GM21825 (cell line): ENCODE measurements around the gene RBM28.

Experiments used
- ATAC-seq: cut with Tn5 transposase; IDR thresholded peaks from one replicate; pipeline ENCODE4 v1.9.1; 2021; ENCODE audit warnings: mild to moderate bottlenecking, moderate library complexity; ENCODE audit not compliant: unreplicated experiment

The RBM28 gene

DNA sequence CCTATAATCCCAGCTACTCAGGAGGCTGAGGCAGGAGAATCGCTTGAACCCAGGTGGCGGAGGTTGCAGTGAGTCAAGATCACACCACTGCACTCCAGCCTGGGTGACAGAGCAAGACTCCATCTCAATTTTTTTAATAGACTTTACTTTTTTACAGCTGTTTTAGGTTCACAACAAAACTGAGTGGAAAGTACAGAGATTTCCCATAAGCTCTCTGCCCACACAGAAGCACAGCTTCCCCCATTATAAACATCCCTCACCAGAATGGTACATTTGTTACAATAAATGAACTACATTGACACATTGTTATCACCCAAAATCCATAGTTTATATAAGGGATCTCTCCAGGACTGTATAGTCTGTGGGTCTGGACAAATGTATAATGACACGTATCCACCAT lies 32.4 kb upstream of the RBM28 start:
- ATAC-seq, result no peak

DNA sequence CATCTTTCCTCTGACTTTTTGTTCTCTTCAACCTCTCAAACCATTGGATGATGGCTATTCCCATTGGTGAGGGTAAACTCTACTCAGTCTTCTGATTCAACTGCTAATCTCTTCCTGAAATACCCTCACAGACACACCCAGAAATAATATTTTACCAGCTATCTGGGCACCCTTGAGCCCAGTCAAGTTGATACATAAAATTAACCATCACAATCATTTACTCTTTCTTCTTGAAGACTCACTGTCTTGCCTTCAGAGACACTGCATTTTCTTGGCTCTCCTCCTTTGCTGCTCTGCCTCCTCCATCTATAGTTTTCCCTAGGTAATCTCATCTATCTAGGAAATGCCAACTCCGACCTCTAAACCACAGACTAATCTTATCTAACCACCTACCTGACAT lies 30.3 kb upstream of the RBM28 start:
- no peak for ATAC-seq

DNA sequence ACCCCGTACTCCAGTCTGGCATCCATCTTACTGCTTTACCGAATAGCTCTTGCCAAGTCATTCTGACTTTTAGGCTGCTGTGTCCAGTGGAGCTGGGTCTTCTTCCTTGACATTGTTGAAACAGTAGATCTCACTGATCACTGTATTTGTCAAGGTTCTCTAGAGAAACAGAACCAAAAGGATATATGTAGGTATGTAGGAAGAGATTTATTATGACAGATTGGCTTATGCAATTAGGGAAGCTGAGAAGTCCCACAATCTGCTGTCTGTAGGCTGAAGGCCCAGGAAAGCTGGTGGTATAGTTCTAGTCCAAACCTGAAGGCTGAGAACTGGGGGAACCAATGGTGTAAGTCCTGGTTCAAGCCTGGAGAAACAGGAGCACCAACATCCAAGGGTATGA lies 29.9 kb upstream of the RBM28 start:
- ATAC-seq, result no peak

DNA sequence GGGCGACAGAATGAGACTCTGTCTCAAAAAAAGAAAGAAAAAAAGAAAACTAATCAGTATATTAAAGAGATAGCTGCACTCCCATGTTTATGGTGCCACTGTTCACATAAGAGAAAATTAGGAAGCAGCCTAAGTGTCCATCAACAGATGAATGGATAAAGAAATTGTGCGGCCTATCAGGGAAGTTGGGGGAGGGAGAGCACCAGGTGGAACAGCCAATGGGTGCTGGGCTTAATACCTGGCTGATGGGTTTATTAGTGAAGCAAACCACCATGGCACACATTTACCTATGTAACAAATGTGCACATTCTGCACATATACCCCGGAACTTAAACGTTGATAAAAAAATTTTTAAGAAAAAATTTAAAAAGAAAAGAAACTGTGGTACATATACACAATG lies 26.8 kb upstream of the RBM28 start:
- no peak for ATAC-seq

DNA sequence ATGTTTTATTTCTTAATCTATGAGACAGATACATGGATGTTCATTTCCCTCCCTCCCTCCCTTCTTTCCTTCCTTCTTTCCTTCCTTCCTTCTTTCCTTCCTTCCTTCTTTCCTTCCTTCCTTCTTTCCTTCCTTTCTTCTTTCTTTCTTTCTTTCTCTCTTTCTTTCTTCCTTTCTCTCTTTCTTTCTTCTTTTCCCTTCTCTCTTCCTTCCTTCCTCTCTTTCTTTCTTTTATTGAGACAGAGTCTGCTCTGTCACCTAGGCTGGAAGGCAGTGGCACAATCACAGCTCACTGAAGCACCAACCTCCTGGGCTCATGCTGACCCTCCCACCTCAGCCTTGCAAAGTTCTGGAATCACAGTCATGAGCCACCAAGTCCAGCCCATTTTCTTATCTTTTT lies 23.3 kb upstream of the RBM28 start:
- no peak for ATAC-seq

DNA sequence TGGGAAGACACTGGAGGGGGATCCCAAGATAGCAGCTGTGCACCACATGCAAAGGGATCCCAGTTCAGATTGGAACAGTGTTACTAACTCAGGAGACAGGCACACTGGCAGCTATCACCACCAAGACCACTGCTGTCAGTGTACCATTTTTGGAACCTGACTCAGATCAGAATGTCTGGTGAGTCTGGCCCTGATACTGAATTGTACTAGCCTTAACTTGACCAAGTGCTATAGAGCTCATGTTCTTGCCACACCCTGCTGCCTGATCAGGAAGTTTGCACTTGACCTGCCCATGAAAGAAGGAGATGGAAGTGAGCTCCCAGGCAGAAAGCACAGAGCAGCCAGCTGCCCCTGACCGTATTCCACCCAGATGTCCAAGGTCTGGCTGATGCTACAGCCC lies 22.6 kb upstream of the RBM28 start:
- ATAC-seq, result no peak

DNA sequence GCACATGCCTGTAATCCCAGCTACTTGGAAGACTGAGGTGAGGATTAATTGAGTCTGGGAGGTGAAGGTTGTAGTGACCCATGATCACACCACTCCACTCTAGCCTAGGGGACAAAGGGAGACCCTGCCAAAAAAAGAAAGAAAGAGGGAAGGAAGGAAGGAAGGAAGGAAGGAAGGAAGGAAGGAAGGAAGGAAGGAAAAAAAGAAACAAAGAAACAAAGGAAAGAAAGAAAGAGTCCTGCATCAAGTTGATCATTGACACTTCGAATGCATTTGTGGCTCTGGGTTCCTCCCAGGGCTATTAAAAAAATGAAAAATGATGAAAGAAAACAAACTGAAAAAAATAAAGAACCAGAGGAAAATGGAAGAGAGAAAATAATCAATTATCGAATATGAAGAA lies 21.7 kb upstream of the RBM28 start:
- ATAC-seq, result no peak

DNA sequence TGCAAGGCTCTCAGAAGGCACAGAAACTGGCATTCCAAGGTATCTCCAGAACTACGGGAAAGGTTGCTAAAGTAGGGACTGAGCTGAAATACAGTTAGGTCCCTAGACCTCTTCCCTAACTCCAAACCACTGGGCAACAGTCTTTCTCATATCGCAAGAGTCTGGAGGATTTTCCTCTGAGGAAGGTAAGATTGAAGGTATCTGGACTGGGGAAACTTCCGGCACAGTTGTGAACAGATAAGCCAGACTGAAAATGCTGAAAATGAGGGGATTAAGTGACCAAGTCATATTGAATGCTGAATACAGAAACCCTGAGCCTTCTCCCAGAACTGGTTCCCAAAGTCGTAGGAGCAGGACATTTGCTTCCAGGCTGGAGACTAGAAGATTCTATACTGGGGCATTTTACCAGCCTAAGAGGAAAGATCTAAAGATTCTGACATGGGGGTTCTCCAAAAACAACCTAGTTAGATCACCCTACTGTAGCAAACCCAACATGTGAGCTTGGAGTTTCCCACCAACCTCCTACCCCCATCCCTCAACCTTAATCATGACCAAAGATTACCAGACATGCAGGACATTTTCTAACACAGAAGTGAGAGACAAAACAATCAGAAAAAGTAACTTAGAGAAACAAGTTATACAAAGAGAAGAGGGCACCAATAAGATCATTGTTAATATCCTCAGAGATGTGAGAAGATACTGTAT lies 20.6 kb upstream of the RBM28 start:
- ATAC-seq, result no peak

DNA sequence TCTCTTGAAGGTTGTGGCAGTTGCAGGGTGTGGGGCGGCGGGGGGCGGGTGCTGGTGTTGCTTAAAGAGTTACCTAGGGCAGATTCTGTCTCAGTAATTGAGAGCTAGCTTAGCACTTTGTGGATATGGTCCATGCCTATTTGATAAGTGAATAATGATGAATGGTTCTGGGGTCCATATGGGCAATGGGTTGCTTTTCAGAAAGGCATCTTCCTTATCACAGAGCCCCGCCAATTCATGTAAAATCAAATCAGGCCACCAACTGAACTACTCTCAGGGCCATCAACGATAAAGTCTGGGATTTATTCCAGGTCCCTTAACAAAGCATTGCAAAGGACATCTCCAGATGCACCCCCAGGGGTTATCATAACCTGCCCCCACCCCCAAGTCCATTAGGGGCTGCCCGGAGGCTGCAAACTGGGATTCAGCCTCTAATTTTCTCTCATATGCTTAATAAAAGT lies 19.6 kb upstream of the RBM28 start:
- ATAC-seq, result no peak

DNA sequence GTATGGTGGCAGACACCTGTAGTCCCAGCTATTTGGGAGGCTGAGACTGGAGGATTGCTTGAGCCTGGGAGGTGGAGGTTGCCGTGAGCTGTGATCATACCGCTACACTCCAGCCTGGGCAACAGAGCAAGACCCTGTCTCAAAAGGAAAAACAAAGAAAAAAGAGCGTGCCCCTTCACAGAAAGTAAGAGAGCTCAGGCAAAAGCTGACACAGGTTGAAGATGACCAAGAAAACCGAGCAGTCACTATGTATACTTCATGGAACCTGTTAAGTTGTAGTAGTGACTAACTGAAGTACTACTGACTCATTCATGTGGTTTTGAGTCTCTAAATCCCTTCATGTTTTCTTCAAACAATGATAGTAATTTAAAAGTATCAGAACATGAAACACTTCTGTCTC lies 19.0 kb upstream of the RBM28 start:
- no peak for ATAC-seq

DNA sequence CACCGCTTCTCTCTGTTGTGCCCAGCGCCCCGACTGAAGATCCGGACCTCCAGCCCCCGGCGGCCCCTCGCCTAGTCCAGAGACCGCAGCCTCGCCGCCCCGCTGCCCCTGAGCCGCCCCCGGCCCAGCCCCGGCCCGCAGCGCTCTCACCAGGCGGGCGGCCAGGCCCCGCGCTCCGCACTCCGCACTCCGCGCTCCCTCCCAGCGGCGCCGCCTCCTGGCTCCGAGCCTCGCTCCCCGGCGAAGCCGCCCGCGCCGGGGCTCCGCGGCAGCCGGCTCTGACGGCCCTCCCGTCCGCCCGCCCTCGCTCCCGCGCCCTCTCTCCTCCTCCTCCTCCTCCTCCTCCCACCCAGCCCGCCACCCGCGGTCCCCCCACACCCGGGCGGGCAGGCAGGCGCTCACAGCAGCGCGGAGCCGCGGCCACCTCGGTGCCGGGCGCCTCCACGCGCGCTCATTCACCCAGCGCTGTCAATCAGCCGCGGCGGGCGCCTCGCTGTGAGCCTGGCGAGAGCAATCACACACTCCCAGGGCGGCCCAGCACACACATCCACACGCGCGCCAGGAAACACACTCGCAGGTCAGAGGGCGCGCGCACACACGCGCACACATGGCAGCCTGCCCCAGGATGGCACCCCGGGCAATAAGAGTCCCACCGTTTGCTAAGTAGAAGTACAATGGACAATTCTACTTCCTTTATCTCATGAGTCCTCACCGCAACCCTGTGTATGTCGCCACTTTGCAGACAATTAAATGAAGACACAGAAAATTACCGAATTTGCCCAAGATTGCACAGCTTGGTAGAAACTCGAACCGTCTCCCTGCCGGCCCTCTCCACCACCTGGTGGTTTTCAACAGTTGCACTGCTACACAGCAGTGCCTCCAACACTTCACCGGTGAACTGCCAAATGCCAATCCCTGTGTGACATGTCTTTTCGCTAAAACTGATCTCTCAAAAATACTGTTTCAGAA lies 18.0 kb upstream of the RBM28 start, which contains the start of gene PRRT4:
Gene PRRT4, minus strand, starts transcription at position 280 of the 969 bp plus-strand sequence.
- ATAC-seq, result peak; percentile 56

DNA sequence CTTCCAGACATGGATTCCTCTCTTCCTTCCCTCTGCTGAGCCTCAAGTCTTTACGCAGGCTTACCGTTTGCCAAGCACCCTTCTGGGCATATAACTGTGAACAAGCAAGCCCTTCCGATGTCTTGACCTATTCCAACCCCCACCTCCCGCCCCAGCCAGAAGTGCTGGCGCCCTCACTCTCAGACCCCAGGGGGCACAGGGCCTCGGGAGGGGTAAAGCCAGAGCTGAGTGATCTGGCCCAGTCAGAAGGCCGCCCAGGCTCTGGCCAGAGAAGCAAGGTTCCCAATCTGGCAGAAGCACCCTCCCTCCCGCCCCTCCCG lies 16.6 kb upstream of the RBM28 start:
- no peak for ATAC-seq

DNA sequence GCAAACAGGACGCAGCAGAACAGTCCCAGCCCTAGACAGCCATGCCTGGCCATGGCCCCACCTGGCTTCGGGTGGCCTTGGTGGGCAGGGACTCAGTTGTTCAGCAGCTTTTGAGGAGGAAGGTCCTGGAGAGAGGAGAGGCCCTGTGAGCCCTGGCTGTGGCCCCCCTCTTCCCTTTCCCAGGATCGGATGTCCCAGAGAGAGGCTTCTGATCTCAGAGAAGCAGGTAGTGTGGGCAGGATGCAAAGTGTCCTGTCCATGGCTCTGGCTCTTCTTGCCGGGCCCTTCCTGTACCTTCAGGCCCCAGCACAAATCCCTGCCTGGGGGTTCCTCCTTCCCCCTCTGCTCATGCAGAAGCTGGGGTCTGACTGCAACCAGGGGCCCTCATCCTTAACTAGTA lies 16.2 kb upstream of the RBM28 start:
- ATAC-seq, result no peak

DNA sequence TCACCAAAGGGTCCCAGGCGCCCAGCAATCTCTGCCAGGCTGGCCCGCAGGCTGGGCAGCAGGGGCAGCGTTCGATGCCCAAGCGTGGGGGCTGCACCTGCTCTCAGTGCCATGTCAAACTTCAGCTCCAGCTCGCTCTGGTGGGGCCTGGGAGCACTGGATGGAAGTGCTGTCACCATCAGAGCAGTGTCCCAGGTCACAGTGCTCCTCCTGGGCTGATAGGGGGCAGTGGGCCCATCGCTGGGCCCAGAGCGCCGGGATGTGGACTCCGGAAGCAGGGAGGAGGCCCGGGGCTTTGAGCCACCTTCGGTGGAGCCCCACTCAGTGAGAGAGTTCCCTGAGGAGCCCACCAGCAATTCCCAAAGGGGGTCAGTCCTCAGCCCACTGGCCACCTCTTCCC lies 15.6 kb upstream of the RBM28 start:
- no peak for ATAC-seq

DNA sequence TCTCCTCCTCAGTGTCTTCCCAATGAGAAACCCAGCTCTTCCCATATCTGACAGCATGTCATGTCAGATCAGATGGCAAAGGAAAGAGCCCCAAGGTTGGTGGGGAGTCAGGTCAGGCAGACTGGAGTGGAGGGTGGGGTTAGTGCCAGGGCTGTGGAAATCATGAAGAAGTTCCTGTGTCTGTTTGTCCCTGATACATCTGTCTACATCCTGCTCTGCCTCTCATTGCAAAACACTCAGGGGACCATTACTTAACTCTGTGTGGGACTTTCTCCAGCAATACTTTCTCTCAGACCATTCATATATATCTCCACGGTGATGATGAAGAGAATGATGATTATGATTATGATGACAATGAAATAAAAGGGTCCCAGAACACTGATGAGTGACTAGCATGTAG lies 14.5 kb upstream of the RBM28 start:
- ATAC-seq, result no peak

DNA sequence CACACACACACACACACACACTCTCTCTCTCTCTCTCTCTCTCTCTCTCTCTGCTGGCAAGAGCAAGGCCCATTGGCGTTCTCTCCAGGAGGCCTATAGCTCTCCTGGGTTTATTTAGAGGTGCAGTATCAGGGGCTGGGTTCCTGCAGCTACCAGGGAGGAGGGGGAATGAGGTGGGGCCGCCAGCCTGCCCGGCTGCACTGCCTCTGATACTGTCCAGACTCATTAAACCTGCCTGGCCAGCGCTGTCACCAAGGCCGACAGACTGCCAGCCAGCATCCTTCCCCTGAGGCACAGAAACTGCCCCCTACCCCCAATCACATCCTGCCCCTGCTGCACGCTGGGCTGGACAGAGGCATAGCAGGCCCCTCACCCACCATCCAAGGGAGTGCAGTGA lies 13.5 kb upstream of the RBM28 start:
- ATAC-seq, result no peak

DNA sequence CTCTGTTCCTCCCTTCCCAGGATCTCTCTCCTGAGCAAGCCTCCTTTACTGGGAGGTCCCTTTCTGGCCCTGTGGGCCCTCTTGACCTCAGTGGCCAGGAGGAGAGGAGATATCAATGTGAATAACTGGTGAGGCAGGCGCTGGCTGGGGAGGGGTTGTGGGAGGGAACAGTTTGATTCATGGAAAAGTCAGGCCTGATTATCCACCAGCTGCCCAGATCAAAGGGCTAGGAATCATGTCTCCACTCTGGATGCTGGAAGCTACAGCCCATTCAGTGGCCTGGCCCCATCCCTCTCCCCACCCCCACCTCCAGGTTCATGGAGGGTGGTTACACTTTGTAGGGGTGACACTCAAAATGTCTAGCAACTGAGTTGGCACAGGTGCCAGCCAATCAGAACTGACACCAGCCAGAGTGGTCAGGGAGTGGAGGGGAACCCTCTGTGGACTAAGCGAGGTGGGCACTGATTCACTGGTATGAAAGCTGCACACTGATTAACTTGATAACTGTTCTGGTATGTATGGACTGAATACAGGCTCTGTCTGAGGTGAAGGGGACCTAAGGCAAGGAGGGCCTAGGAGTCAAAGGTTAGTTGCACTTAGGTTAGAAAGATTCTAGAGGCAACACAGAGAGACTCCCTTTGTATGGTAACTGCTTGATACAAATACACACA lies 13.0 kb upstream of the RBM28 start:
- no peak for ATAC-seq

DNA sequence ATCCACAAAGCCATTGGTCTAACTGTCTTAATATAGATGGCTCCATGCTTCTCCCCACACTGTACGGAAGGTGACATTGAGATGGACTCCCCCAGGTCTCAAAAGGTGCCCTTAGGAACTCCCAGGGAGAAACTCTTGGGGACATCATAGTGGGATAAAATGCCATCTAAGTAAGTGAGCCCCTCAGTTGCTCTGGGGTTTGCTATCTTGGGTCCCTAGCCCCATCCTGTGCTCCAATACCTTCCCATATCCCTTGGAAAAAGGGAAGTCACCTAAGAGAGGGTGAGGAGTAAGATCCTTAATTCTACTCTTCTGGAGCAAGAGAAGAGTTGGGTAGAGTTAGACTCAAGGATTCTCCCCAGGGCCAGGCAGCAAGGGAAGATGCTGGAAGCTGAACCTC lies 9.9 kb upstream of the RBM28 start:
- ATAC-seq, result no peak

DNA sequence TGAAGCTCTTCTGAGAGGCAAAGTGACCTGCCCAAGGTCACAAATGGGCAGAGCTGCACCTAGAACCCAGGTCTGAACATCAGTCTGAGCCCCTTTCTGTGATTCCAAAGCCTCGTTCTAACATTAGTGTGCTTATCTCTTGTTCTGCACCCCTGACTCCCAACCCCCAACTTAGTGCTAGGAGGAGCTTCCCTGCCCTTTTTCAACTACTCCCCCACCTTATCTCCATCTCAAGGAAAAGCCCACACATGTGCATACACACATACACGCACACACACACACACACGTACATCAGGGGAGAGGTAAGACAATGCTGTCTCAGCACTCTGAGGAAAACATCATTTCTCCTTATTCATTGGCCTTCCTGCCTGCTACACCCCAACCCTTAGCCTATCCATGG lies 9.5 kb upstream of the RBM28 start:
- ATAC-seq, result no peak

DNA sequence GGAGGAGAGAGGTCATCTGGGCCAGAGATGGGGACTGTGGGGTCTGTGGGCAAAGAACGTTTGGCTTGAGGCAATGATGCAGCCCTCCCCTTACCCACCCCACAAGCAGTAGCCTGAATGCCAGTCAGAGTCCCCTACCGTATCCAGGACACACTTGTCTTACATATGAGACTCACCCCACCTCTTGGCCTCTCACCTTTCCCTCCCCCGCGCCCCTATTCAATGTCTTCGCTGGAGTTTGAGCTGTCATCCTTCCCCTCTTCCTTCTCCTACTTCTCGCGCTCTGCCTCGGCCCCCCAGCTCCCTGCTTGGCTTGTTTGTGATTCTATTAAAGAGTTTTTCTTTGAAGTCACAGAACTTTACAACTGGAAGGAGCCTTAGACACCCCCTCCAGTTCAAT lies 8.9 kb upstream of the RBM28 start:
- ATAC-seq, result no peak

DNA sequence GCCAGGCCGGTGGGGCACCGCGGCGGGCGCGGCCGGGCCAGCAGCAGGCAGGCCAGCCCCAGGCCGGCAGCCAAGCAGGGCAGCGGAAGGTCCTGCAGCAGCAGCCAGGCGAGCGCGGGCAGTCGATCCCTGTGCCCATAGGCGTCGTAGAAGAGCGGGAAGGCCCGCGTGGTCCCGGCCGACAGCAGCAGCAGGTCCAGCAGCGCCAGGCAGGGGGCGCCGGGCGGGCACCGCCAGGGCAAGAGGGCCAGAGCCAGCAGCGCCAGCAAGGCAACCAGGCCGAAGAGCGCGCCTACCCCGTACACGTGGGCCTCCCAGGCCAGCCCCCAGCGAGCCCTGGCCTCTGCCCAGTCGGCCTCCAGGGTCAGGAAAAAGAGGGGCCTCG lies 8.4 kb upstream of the RBM28 start:
- ATAC-seq, result no peak
